CD4-positive, alpha-beta T cell (primary cell): ENCODE results near the gene RASAL2. TPM values are rescaled to one million over a fixed set of nuclear protein-coding genes. Genes with fewer than 3 reads are reported as not detected.
"Not testable (repeated sequence)": the region's sequence is repeated elsewhere in the genome, so short reads cannot be mapped to it uniquely, and the experiment has no call there.

Source experiments
- ATAC-seq: fragments of 200-7000 bp; cut with Tn5 transposase; one replicate; pipeline ENCODE4 v1.10.0; 2022; ENCODE audit warnings: mild to moderate bottlenecking; ENCODE audit not compliant: poor library complexity
- CTCF ChIA-PET: fragments of 350-600 bp; sonication (Branson Sonifier 250); formaldehyde crosslinking; loops from one replicate; lab custom pipeline; 2021; ENCODE audit warnings: antibody characterized with exemption, inconsistent platforms; lab: Charles Lee
- POLR2A ChIA-PET: fragments of 350-600 bp; sonication (Branson Sonifier 250); formaldehyde crosslinking; loops from one replicate; lab custom pipeline; 2021; ENCODE audit warnings: antibody characterized with exemption, inconsistent platforms; lab: Charles Lee
- DNase-seq, 14 experiments: peaks; one replicate each; pipeline ENCODE4 v3.0.0-alpha.2; 2013 to 2020; ENCODE audit warnings: mixed read lengths in 2 of 14
- H3K27ac ChIP-seq, 2 donors: one replicate each; pipeline versions ENCODE4 v1.5.1 to v1.7.0; 2013; ENCODE audit warnings: low read length in 2 of 2, low read depth in 1 of 2, mild to moderate bottlenecking in 1 of 2
- H3K27me3 ChIP-seq, 2 experiments: 1 replicate in 1 of 2; 2 replicates in 1 of 2; pipeline versions ENCODE4 v1.6.1 to v1.7.0; 2013; ENCODE audit warnings: low read length in 2 of 2, control low read depth in 1 of 2, mild to moderate bottlenecking in 1 of 2, moderate library complexity in 1 of 2; ENCODE audit not compliant: insufficient read depth in 2 of 2, control insufficient read depth in 1 of 2
- H3K36me3 ChIP-seq: one replicate; pipeline ENCODE4 v1.6.1; 2013; ENCODE audit warnings: low read length, control low read depth; ENCODE audit not compliant: insufficient read depth
- H3K4me1 ChIP-seq: one replicate; pipeline ENCODE4 v1.6.1; 2013; ENCODE audit warnings: low read length, control low read depth; ENCODE audit not compliant: insufficient read depth
- H3K4me3 ChIP-seq: one replicate; pipeline ENCODE4 v1.5.1; 2013; ENCODE audit warnings: mild to moderate bottlenecking, low read length, moderate library complexity
- H3K9me3 ChIP-seq, 2 experiments: 1 replicate in 1 of 2; 2 replicates in 1 of 2; pipeline versions ENCODE4 v1.6.1 to v1.7.0; 2013; ENCODE audit warnings: low read length in 2 of 2, mild to moderate bottlenecking in 2 of 2, control low read depth in 1 of 2, moderate library complexity in 1 of 2; ENCODE audit not compliant: control insufficient read depth in 1 of 2, insufficient read depth in 1 of 2
- H3K27ac Mint-ChIP-seq: one replicate; pipeline ENCODE4 v1.8.0; 2020; ENCODE audit warnings: mixed read lengths
- H3K27me3 Mint-ChIP-seq: one replicate; pipeline ENCODE4 v1.8.0; 2021; ENCODE audit warnings: mixed read lengths
- H3K36me3 Mint-ChIP-seq: one replicate; pipeline ENCODE4 v1.8.0; 2021; ENCODE audit warnings: low read depth, mixed read lengths
- H3K4me1 Mint-ChIP-seq: one replicate; pipeline ENCODE4 v1.8.0; 2021; ENCODE audit warnings: low read depth, mixed read lengths
- H3K4me3 Mint-ChIP-seq: one replicate; pipeline ENCODE4 v1.8.0; 2020; ENCODE audit warnings: mild to moderate bottlenecking, mixed read lengths
- H3K9me3 Mint-ChIP-seq: one replicate; pipeline ENCODE4 v1.8.0; 2020; ENCODE audit warnings: mixed read lengths
- CTCF ChIP-seq: fragments of 200-600 bp; IDR thresholded peaks from one replicate; pipeline ENCODE4 v1.8.0; 2022; ENCODE audit warnings: antibody characterized with exemption, mild to moderate bottlenecking
- intact Hi-C, 2 experiments: fragments of 100-400 bp; cut with DNase I in 1 of 2; cut with micrococcal nuclease in 1 of 2; formaldehyde crosslinking; loops; one replicate each; pipeline versions ENCODE4 v1.15.1 to v1.9.0; 2023 to 2025; cut with DNase I, micrococcal nuclease
- total RNA-seq, 174 experiments: library from RNA in 2 of 174; stranded (reverse) in 2 of 174; gene quantifications; one replicate each; pipeline ENCODE4 v1.2.3 and lab custom pipeline; 2021 to 2026

Gene RASAL2
- total RNA-seq, 2 experiments from 2014 or later: 0.03 TPM; not detected in 1

- H3K27ac Mint-ChIP-seq: no peak overlapping the region
- Histone ChIP-seq H3K36me3 (no peaks in the 10 kb centered on the region), H3K9me3 (no peaks in the 10 kb centered on the region), H3K27ac (no peak overlapping the region), H3K4me3 (no peak overlapping the region), H3K4me1 (no peaks in the 10 kb centered on the region), H3K27me3 (no peaks in the 10 kb centered on the region)
- ATAC-seq (no peak), DNase-seq (no peak)
- H3K27me3 Mint-ChIP-seq: peaks cover 19% of the 10 kb centered on the region
- intact Hi-C loops: no loop called here
- no peak overlapping the region for H3K4me3 Mint-ChIP-seq
- H3K4me1 Mint-ChIP-seq: no peaks in the 10 kb centered on the region
- ChIA-PET POLR2A (no interaction called here), CTCF (no interaction called here)
- no peak for TF ChIP-seq CTCF
- no peaks in the 10 kb centered on the region for H3K9me3 Mint-ChIP-seq
- no peaks in the 10 kb centered on the region for H3K36me3 Mint-ChIP-seq
Measured at GRCh38 chr1:178389441-178389840, 295.5 kb downstream of the RASAL2 start.

GRCh38 chr1:178390280-178390679 is 296.4 kb downstream of the RASAL2 start:
- H3K4me3 Mint-ChIP-seq, H3K9me3 Mint-ChIP-seq, H3K27me3 ChIP-seq, intact Hi-C loops, H3K27ac ChIP-seq, ATAC-seq, H3K36me3 ChIP-seq, H3K4me1 Mint-ChIP-seq, H3K36me3 Mint-ChIP-seq, CTCF ChIA-PET, DNase-seq, H3K4me3 ChIP-seq, POLR2A ChIA-PET, H3K9me3 ChIP-seq, H3K4me1 ChIP-seq, H3K27ac Mint-ChIP-seq: not testable (repeated sequence)
- peaks cover 19% of the 10 kb centered on the region for H3K27me3 Mint-ChIP-seq

- no peak overlapping the region for H3K4me3 ChIP-seq
- POLR2A ChIA-PET: no interaction called here
- no peaks in the 10 kb centered on the region for H3K36me3 ChIP-seq
- H3K27ac ChIP-seq: no peak overlapping the region
- H3K27me3 ChIP-seq: no peaks in the 10 kb centered on the region
- H3K4me3 Mint-ChIP-seq: no peak overlapping the region
- no peak for TF ChIP-seq CTCF
- no peaks in the 10 kb centered on the region for H3K4me1 ChIP-seq
- intact Hi-C loops: no loop called here
- H3K4me1 Mint-ChIP-seq: no peaks in the 10 kb centered on the region
- H3K9me3 Mint-ChIP-seq: no peaks in the 10 kb centered on the region
- no peak for DNase-seq
- H3K36me3 Mint-ChIP-seq: no peaks in the 10 kb centered on the region
- no peak overlapping the region for H3K27ac Mint-ChIP-seq
- H3K27me3 Mint-ChIP-seq: peaks cover 19% of the 10 kb centered on the region
- CTCF ChIA-PET: no interaction called here
- no peak for ATAC-seq
- H3K9me3 ChIP-seq: no peaks in the 10 kb centered on the region
Measured at GRCh38 chr1:178393370-178393769, 299.5 kb downstream of the RASAL2 start.

- H3K27ac ChIP-seq: no peak overlapping the region
- DNase-seq (no peak), ATAC-seq (no peak)
- H3K36me3 ChIP-seq: no peaks in the 10 kb centered on the region
- no peaks in the 10 kb centered on the region for H3K27me3 ChIP-seq
- Mint-ChIP-seq H3K27me3 (peaks cover 12% of the 10 kb centered on the region), H3K27ac (no peak overlapping the region), H3K9me3 (no peaks in the 10 kb centered on the region), H3K4me1 (no peaks in the 10 kb centered on the region), H3K36me3 (no peaks in the 10 kb centered on the region), H3K4me3 (no peak overlapping the region)
- intact Hi-C loops: no loop called here
- H3K9me3 ChIP-seq: no peaks in the 10 kb centered on the region
- CTCF ChIA-PET: no interaction called here
- H3K4me3 ChIP-seq: no peak overlapping the region
- POLR2A ChIA-PET: no interaction called here
- no peak for TF ChIP-seq CTCF
- H3K4me1 ChIP-seq: no peaks in the 10 kb centered on the region
Measured at GRCh38 chr1:178396789-178397188, 302.9 kb downstream of the RASAL2 start.
